Mesenteric fat pad (tissue), 1 donor: ENCODE data around the gene GGTLC1. TPM values are rescaled to one million over a fixed set of nuclear protein-coding genes. Genes with fewer than 3 reads are reported as not detected.
"Not testable (repeated sequence)": the region's sequence is repeated elsewhere in the genome, so short reads cannot be mapped to it uniquely, and the experiment has no call there.

Experiments used
- DNase-seq: peaks from one replicate; pipeline ENCODE4 v3.0.0-alpha.2; 2020; ENCODE audit warnings: low spot score
- total RNA-seq: library from RNA; stranded (reverse); fragmentation: NEBNext Ultra II Directional; extraction: Animal tissue kit (Norgen Biotek cat#: 25700); gene quantifications from one replicate; pipeline ENCODE4 v1.2.1, GENCODE V29; 2021
- donor health status: DM: yes; HTN: yes; CAD: no.

GGTLC1 gene
- total RNA-seq, 1 donor from 2014 or later = not detected

DNA sequence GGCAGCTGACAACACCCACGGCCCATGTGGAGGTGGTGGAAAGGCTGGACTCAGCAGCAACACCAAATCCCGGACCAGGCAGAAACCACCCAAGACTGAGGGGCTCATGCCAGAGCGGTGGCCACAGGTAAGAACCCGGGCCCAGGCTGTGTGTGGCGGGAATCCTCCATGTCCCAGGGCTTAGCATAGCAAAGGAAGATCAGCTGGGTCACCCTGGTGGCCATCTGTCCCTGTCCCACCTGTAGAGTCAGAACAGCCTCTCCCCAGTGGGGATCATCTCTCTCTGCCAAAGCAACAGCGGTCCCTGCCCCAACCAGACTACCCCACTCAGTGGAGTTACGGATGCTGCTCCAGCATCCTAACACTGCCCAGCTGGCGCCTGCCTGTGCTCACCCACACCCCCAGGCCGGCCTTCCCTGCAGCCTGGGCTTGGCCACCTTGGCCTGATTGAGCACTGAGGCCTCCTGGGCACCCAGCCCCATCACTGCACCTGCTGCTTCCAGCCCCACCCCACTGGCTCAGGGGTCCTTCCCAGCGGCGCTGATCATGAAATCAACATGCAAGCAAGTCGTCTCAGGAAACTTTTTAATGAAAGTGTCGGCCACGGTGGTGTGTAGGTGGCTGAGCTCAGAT, 5.5 kb upstream of the GGTLC1 start:
- DNase-seq = peak; percentile 59

DNA sequence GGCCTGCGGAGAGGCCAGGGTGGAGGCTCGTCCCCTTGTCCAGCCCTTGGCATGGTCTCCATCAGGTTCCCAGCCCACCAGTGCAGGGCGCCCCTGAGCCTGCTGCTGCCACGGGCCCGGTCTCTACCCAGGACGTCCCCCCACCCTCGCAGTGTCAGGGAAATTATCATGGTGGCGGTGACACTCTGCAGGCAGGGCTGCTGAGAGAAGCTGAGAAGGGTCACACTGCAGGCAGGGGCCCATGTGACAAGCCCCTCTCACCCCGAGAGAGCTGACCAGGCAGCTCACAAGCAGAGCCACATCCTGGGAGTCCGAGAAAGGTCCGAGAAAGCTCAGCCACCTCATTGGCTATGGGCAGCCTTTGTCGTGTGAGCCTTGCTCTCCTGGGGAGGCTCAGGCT, 4.9 kb upstream of the GGTLC1 start:
- peak; percentile 75 for DNase-seq

DNA sequence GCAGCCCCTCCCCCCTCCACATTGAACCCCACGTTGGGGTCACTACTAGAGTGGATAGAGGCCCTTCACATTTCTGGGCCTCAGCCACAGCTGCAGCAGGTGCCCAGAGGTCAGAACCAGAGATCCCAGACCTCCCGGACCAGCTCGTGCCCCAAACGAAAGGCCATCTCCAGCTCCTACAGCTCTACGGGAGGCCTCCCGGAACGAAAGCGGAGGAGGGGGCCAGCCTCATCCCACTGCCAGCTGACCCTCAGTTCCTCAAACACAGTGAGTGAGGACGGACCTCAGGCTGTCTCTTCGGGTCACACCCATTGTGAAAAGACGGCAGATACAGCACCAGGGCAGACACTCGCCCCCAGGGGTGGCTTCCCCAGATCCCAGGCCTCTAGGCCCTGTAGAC, 1.7 kb upstream of the GGTLC1 start:
- peak; percentile 79 for DNase-seq

DNA sequence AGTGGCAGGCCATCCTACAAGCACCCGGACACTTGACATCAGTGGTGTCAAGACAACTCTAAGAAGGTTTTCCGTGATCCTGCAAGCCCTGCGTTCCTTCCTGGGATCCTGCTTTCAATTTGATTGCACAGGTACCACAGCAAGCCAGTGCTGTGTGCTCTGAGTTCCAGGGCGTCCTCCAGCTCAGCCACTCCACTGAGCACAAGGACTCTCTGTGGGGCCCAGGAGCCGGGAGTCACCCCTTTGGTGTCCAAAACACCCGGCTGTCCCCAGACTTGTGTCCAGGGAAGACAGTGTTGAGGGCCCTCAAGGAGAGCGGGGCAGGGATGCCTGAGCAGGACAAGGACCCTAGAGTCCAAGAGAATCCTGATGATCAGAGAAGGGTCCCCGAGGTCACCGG, 387 bp upstream of the GGTLC1 start:
- DNase-seq = not testable (repeated sequence)

DNA sequence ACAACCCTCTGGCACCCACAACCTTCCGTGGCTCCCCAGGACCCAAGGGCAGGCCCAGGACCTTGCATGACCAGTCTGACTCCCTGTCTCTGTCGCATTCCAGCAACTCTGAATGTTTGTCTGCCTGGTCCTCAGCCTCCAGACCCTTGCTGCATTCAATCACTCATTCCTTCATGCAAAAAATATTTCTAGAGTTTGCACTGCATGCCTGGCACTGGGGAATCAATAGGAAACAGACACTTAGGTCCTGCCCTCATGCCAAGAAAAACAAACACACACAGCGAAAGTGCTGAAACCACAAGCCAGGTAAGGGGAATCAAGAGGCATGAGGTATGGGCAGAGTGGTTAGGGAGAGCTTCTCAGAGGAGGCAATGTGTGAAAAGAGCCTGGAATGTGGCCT, 1.9 kb downstream of the GGTLC1 start:
- DNase-seq = not testable (repeated sequence)

DNA sequence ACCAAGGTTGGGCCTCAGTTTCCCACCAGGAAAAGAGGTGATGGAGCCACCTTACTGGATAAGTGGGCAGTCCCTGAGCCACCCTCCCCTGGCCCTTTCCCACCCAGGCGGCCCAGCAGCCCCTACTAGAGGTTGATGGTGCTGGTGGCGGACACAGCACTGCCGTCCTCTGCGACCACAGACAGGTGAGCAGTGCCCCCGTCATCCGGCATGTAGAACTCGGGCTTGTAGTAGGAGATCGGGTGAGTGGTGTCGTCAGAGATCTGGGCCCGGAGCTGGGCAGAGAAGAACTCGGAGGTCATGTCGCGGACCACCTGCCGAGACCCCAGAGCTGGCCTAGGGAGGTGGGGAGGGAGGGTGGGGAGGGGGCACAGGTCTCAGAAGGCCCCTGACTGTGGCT, 2.3 kb downstream of the GGTLC1 start:
- DNase-seq = peak; percentile 73

DNA sequence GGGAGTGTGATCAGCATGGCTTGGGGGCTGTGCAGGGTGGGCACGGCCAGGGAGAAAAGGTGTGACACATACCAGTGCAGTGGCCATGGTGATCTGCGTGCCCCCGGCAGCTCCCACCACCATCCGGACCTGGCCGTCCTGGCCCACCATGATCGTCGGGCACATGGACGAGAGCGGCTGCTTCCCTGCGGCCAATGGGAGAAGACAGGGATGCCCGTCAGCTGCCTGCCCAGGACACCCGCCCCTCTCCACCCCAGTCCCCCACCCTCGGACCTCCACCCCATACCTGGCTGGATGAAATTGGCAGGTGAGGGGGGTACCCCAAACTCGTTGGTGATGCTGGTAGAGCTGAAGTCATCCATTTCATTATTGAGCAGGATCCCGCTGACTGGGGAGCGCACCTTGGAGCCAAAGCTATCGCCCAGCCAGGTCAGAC, 2.8 kb downstream of the GGTLC1 start:
- not testable (repeated sequence) for DNase-seq

DNA sequence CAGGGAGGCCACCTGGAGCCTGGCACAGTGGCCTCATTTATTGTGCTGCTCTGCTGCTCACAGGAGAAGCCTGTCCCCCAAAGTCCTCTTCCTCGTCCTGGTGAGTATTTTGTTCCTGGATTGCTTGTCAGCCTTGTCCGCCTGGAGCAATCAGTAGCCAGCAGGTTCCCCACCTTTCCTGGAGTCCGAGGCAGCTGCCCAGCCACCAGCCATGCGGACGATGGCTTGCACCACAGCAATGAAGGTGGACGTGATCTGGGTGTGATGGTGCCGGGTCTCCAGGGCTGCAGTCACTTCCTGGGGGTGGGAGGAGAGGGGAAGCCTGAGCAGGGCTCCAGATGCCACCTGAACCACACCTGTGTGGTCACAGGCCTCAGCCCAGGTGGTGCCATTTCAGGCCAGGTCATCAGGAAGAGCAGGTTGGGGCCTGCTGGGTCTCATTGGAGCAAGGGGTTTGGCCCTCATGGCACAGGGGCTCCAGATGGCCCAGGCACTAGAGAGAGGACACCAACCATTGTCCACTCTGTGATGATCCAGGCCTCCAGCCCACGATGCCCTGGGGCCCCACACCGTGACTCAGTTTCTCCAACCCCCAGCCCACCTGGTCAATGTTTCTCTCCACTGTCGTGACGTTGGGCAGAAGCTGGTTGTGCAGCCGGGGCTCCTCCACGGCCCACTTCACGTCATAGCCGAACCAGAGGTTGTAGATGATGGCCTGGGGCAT, 3.4 kb downstream of the GGTLC1 start:
- DNase-seq = peak; percentile 59

DNA sequence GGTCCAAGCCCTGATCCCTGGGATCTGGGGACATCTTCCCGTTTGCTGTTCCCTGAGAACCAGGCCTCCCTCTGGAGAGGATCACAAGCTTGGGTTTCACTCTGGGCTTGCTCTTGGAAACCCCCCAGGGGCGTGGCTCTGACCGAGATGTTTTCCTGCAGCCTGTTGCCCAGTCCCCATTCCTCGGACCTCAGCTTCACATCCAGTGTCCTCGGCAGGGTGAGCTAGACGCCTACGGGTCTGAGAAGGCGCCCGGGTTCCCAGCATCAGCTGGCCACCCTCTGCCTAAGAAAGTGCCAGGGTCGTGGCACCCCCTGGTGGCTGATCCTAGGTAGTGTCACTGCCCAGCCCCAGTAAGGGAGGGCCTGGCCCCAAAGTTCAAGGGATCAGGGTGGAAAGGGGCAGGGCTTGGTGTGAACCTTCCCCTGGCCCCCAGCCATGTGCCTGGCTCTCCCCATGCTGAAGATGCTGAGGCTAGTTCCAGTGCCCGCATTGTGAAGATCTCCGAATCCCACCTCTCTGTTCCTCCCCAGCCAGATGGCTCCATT, 4.0 kb downstream of the GGTLC1 start:
- not testable (repeated sequence) for DNase-seq

DNA sequence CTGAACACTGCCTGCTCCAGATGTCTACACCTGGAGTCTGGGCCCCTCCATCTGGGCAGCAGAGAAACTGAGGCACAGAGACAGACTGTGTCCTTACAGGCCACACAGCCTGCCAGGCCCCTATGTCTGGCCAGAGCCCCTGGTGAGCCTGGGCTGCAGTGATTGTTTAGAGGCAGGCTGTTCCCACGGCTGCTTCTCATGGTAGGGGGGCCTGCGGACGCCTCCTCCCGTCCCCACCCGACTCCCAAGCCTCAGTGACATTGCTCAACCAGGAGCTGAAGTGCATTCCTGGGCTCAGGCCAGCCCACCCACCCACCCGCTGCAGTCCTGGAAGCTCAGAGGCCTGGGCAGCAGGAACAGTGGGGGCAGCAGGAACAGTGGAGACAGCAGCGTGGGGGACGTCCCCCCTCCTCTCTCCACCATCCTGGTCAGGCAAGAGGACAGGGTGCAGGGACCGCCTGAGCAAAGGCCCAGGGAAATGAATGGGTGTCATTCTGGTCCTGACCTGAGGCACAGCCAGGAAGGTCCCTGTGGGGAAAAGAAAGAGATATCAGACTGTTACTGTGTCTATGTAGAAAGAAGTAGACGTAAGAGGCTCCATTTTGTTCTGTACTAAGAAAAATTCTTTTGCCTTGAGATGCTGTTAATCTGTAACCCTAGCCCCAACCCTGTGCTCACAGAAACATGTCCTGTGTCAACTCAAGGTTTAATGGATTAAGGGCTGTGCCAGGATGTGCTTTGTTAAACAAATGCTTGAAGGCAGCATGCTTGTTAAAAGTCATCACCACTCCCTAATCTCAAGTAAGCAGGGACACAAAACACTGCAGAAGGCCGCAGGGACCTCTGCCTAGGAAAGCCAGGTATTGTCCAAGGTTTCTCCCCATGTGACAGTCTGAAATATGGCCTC, 6.2 kb downstream of the GGTLC1 start:
- not testable (repeated sequence) for DNase-seq

DNA sequence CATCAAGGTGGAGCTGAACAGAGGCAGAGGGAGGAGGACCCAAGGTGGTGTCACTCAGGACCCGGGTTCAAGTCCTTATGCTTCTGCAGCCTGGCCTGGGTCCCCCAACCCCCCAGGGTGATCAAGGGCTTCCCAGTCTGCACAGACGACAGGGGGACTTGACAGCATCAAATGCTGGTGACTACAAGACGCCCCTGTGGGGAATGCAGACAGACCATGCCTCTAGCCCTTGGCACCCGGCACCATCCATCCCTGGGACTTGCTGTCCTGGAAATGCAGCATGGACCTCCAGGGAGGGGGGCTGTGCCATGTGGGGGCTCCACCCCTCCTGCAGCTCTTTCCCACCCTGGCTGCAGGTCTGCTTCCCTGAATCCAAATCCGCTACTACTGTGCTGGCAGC, 7.1 kb downstream of the GGTLC1 start:
- not testable (repeated sequence) for DNase-seq

DNA sequence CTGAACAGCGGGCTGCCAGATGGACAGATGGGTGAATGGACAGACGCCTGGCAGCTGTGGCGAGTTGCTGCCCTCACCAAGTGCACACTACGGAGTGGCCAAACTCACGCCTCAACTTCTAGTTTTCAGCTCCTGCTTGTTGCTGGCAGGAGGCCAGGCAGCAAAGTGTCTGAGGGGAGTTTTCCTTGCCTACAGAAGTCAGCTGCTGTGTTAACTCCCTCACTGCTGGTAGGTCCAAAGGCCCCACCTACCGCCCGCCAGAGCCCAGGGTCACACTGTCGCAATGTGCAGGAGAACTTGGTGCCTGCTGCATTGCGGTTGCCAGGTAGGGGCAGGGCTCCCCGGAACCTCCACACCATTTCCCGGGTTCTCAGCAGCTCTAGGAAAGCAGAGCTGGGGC, 7.6 kb downstream of the GGTLC1 start:
- DNase-seq = not testable (repeated sequence)

DNA sequence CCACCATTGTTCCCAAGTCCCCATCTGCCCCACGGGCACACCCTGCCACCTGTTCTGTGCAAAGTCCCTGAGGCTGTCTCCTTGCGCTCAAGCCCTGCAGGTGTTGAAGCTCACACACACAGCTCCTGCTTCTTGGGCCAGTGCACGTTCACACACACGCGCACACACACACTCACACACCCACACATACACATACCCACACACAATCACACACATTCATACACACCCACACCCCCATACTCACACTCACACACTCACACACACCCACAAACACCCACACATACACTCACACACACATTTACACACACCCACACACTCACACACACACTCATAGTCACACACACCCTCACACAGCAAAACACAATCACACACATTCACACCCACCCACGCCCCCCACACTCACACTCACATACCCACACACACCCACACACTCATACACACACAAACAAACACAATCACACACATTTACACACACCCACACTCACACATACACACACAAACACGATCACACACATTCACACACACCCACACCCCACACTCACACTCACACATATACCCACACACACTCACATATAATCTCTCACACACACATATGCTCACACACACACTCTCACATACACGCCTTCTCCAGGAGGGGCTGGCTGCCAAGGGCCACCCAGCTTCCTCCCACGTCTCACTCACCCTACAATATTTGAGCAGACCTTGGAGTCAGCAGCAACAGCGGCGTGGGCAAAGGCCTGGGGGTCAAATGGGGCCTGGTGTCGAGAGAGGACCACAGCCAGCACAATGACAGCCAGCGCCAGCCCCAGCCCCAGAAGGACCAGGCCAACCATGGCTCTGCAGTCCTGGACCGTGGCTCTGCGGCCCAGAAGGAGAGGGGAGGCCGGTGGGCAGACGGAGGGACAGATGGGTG, 8.4 kb downstream of the GGTLC1 start:
- DNase-seq = not testable (repeated sequence)

DNA sequence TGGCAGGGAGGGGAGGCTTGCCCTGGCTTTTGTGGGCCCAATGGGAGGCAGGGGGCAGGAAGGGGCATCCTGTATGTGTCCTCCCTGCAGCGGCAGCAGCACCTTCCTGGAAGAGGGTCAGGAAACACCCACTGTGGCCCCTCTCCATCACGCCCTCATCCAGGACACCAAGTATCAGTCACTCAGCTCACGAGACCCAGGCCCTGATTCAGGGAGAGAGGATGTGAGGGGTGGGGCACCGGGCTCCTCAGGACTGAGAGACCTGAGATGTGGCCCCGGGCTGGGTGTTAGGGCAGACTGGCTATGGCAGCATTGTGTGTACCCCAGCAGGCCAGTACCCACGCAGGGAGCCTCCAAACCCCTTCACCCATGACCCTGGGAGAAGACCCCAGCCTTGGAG, 9.2 kb downstream of the GGTLC1 start:
- peak; percentile 80 for DNase-seq

DNA sequence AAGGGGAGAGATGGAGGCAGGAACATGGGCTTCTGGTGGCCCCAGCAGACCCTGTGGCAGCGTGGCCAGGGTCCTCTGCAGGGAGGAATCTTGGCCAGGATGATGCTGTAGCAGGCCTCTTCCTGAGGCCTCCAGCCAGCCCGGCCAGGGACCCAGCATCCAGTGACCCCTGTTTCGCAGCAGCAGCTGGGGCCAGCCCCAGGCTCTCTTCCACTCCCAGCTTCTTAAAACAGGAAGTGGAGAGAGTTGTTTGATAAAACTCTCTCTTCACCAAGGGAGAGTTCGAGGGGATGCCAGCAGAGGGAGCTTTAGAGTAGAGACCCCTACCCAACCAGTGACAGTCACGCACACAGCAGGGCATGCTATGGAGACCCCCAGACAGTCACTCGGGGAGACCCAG, 10.1 kb downstream of the GGTLC1 start:
- DNase-seq = not testable (repeated sequence)

DNA sequence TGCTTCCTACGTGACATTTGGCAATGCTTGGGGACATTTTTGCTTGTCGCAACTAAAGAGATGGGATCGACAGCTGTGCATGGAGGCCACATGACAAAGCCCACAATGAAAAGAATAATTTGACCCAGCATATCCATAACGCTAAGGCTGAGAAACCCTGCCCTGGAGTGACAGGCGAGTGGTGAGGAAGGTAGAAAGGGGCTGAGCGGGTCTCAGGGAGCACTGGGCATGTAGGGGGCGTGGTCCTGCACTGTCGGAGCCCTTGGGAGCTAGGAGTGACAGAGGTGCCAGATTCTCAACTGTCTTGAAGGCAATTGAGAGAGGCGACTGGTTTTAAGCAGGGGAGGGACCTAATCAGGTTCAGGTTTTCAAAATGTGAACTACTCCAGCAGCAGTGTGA, 13.6 kb downstream of the GGTLC1 start:
- DNase-seq = no peak

DNA sequence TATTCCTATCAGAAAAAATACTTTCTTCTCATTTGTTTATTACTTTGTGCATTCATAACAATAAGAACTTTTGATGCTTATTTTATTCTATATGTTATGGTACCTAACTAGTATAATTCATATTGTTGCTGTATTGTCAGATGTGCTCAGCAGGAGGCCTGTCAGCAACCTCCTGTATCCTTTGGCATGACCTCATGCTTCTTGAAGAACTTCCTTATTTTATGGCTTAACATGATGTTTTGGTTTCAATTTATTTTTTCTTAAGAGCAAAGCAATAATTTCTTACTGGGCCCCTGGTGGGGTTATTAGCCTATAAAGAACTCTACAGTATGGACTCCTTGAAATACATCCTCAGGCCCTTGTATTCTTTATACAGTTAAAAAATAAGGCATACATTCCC, 17.3 kb downstream of the GGTLC1 start:
- DNase-seq = no peak

DNA sequence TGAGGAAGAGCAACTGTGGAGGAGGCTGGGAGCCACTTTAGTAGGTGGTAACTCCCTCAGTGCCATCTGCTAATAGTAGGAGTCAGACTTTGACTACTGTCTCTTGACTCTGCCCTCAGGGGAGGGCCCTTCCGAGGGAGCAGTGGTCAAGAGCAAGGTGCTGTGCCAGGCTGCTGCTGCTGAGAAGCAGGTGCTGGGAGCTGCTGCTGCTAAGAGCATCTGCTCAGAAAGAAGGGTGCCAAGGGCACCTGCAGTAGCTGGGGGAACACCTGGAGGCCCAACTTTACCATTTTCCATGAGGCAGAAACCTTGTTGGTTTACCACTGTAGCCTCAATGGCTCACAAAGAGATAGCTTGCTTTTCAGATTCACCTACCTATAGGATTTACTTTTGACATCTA, 18.5 kb downstream of the GGTLC1 start:
- DNase-seq = no peak

DNA sequence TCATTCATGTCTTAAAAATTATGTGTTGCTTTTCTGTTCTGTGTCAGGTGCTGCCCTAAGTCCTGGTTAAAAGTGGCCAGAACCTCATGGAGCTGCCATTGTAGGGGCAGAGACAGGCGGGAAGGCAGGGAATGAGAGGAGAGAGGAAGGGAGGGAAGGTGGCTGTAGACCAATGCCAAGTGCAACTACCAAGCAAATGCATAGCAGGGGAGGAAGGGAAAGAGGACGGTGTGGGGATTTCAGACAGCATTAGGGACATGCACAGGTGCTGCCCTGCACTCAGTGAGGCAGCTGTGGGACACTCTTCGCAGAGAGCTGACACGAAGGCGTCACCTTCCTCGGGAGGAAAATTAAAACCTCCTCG, 21.0 kb downstream of the GGTLC1 start:
- no peak for DNase-seq

DNA sequence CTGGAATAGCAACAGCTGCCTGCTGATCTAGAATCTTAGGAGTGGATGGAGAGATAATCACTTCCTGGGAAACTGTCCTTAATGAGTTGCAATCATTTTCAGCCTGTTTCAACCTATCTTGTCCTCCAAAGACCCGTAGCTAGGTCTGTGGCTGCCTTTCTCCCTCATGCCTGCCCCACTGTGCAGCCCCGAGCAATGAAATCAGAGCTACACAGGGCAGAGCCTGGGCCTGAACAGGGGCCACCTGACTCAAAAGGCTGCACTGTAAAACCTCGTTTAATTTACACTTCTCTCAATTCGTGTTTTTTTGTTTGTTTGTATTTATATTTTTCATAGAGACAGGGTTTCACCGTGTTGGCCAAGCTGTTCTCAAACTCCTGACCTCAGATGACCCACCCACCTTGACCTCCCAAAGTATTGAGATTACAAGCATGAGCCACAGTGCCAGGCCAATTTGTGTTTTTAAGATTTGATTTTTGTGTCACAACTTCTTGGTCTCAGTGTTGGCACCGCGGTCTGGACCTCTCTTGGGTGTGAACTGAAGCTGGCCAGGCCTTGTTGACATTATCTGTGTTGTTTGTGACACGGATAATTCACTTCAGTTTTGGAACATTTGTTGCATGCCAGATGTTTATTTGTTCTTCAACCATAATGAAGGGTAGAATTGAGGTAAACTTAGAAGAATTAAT, 21.5 kb downstream of the GGTLC1 start:
- DNase-seq = no peak
